Esophagus squamous epithelium (tissue), 4 donors: ENCODE data around the gene IPCEF1.

Source experiments
- POLR2A ChIP-seq, 4 donors: fragments of 450-650 bp; IDR thresholded peaks; one replicate each; pipeline ENCODE4 v1.6.1; 2017; ENCODE audit warnings: antibody characterized with exemption in 4 of 4, mild to moderate bottlenecking in 4 of 4, moderate library complexity in 3 of 4
- TF ChIP-seq, protein P1 (sequence below), 6 experiments: fragments of 450-650 bp in 4 of 6; fragments of 200-600 bp in 2 of 6; sonication (generic) in 2 of 6; IDR thresholded peaks; one replicate each; pipeline ENCODE4 v1.5.1; 2016 to 2019; ENCODE audit warnings: antibody characterized with exemption in 6 of 6, mild to moderate bottlenecking in 4 of 6, moderate library complexity in 4 of 6

DNA sequence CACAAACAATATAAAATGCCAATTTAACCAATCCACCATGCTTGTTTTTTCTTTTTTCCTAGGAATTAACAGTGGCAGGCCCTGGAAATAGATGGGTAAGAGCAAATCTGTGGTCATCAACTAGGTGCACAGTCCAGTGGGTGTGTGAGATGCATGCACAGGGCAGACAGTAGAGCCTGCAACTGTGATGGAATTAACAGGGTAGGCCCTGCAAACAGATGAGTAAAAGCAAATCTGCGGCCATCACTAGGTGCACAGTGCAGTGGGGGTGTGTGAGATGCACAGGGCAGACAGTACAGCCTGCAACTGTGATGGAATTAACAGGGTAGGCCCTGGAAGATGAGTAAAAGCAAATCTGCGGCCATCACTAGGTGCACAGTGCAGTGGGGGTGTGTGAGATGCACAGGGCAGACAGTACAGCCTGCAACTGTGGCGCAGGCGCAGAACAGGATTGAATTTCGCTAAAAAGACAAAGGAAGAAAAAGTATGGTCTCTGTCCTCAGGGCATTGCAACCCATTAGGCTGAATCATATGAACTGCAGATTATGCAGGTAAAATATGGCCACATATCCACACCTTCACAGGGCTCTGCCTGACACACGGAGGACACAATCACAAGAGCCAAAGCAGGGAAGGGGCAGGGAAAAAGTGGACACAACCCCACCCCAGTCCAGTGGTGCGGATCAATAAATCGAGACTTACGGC, 41.0 kb upstream of the IPCEF1 start:
- no peak for TF ChIP-seq POLR2A (IDR thresholded peaks at IDR 0.05)
- TF ChIP-seq, protein P1, sequence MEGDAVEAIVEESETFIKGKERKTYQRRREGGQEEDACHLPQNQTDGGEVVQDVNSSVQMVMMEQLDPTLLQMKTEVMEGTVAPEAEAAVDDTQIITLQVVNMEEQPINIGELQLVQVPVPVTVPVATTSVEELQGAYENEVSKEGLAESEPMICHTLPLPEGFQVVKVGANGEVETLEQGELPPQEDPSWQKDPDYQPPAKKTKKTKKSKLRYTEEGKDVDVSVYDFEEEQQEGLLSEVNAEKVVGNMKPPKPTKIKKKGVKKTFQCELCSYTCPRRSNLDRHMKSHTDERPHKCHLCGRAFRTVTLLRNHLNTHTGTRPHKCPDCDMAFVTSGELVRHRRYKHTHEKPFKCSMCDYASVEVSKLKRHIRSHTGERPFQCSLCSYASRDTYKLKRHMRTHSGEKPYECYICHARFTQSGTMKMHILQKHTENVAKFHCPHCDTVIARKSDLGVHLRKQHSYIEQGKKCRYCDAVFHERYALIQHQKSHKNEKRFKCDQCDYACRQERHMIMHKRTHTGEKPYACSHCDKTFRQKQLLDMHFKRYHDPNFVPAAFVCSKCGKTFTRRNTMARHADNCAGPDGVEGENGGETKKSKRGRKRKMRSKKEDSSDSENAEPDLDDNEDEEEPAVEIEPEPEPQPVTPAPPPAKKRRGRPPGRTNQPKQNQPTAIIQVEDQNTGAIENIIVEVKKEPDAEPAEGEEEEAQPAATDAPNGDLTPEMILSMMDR (IDR thresholded peaks at IDR 0.05) = no peak
